ENCODE measurements around the gene RBM19.

The RBM19 gene

DNA sequence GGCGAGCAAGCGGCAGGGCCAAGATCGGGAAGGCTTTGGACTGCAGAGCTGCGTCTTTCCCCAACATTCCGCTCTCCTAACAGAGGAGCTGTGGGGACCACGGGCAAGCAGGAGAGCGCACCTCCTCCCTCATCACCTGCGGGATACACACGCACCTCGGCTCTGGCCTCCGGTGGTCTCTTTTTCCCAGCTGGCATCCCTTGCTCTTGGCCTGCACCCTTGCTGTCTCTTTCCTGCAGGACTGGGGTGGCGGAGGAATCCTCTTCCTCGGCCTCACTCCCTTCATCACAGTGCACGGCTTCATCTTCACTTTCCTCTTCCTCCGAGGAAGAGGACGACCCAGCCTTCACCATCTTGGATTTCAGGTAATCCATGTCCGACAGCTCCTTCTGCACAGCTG is 8.5 kb downstream of the RBM19 start:
- H3K4me3 ChIP-seq (ENCODE audit: low read depth, low read length, poor library complexity, severe bottlenecking) = no peak overlapping the region
- TF ChIP-seq EZH2 (IDR thresholded peaks at IDR 0.05; ENCODE audit: borderline replicate concordance, low read length) = no peak
- peaks cover 65% of the 10 kb centered on the region for H3K36me3 ChIP-seq (ENCODE audit: insufficient read depth, low read length)
- H3K27me3 ChIP-seq (ENCODE audit: insufficient read depth, low read length) = no peaks in the 10 kb centered on the region
- H3K9me3 ChIP-seq (ENCODE audit: low read length) = no peaks in the 10 kb centered on the region
- no peaks in the 10 kb centered on the region for H3K4me1 ChIP-seq (ENCODE audit: insufficient read depth, low read length, severe bottlenecking)
- H3F3A ChIP-seq (ENCODE audit: insufficient read depth, low read length) = no peaks in the 10 kb centered on the region
- no peaks in the 10 kb centered on the region for H4K20me1 ChIP-seq (ENCODE audit: insufficient read depth, low read length)
- H3K79me2 ChIP-seq (ENCODE audit: insufficient read depth, low read length) = no peaks in the 10 kb centered on the region
- H2AFZ ChIP-seq (ENCODE audit: low read length) = no peak overlapping the region
- H3K4me2 ChIP-seq (ENCODE audit: low read length) = no peak overlapping the region
- no peaks in the 10 kb centered on the region for H3K9me2 ChIP-seq (ENCODE audit: low read depth, low read length)
- no peak overlapping the region for H3K27ac ChIP-seq (ENCODE audit: low read depth, low read length, poor library complexity, severe bottlenecking)
- no peak overlapping the region for H3K9ac ChIP-seq (ENCODE audit: low read length)

DNA sequence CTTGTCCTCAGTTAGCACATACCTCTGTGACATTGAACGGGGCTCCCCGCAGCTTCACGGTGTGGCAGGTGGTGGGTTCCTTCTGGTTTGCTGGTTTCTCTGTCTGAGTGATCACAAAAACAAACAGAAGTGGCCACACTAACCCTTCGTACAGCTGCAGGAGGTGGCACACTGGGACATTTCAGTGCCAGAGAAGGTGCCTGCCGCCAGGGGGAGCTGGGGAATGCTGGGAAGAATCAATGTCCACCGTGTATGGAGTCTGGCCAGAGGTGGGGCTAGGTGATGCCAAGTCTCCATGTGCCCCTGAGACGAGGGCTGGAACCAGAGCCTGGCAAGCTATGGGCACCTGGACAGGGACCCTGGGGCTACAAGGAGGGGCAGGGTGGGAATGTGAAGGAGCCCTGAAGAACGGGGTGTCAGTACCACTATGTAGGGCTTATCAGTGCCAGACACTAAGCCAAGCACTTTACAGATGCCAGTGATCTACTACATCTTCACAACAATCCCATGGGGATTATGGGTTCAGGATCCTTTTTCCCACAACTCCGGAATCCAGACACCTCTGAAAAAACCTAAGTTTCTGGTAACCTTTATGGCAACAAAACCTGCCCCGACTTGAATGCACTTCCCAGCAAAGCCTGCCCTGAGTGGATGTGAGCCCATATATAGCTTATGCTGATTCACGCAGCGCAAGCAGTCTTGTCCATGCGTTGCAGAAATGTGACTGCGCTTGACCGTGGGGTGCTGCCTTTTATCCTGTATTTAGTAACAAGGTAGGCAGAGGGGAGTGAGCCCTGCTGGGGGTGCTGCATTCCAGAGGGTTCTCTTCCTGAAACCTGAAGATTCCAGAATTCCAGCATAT is 10.8 kb downstream of the RBM19 start:
- H3K36me3 ChIP-seq (ENCODE audit: insufficient read depth, low read length) = peaks cover 52% of the 10 kb centered on the region
- H3F3A ChIP-seq (ENCODE audit: insufficient read depth, low read length) = no peaks in the 10 kb centered on the region
- no peak overlapping the region for H3K4me2 ChIP-seq (ENCODE audit: low read length)
- no peak overlapping the region for H3K27ac ChIP-seq (ENCODE audit: low read depth, low read length, poor library complexity, severe bottlenecking)
- H3K4me3 ChIP-seq (ENCODE audit: low read depth, low read length, poor library complexity, severe bottlenecking) = no peak overlapping the region
- no peak overlapping the region for H2AFZ ChIP-seq (ENCODE audit: low read length)
- no peaks in the 10 kb centered on the region for H3K27me3 ChIP-seq (ENCODE audit: insufficient read depth, low read length)
- TF ChIP-seq EZH2 (IDR thresholded peaks at IDR 0.05; ENCODE audit: borderline replicate concordance, low read length) = no peak
- TF ChIP-seq, protein P1, sequence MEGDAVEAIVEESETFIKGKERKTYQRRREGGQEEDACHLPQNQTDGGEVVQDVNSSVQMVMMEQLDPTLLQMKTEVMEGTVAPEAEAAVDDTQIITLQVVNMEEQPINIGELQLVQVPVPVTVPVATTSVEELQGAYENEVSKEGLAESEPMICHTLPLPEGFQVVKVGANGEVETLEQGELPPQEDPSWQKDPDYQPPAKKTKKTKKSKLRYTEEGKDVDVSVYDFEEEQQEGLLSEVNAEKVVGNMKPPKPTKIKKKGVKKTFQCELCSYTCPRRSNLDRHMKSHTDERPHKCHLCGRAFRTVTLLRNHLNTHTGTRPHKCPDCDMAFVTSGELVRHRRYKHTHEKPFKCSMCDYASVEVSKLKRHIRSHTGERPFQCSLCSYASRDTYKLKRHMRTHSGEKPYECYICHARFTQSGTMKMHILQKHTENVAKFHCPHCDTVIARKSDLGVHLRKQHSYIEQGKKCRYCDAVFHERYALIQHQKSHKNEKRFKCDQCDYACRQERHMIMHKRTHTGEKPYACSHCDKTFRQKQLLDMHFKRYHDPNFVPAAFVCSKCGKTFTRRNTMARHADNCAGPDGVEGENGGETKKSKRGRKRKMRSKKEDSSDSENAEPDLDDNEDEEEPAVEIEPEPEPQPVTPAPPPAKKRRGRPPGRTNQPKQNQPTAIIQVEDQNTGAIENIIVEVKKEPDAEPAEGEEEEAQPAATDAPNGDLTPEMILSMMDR (IDR thresholded peaks at IDR 0.05; ENCODE audit: low read length) = peak; percentile 59
- no peaks in the 10 kb centered on the region for H3K4me1 ChIP-seq (ENCODE audit: insufficient read depth, low read length, severe bottlenecking)
- no peaks in the 10 kb centered on the region for H3K9me3 ChIP-seq (ENCODE audit: low read length)
- no peak overlapping the region for H3K9ac ChIP-seq (ENCODE audit: low read length)
- no peaks in the 10 kb centered on the region for H3K9me2 ChIP-seq (ENCODE audit: low read depth, low read length)
- no peaks in the 10 kb centered on the region for H3K79me2 ChIP-seq (ENCODE audit: insufficient read depth, low read length)
- no peaks in the 10 kb centered on the region for H4K20me1 ChIP-seq (ENCODE audit: insufficient read depth, low read length)

DNA sequence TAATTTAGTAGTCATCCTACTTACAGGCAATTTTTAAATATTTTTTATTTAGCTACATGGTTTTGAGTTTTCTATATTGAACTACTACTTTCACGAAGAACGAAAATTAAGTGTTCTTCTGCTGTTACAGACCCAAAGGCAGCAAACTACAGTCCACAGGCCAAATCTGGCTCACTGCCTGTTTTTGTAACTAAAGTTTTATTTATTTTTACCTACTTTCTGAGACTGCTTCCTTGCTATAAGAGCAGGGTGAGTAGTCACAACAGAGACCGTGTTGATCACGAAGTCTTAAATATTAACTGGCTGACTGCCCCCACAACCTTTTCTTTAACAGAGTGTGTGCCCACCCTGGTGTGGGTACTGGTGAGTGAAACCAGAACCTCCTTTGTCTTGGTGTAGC is 11.6 kb downstream of the RBM19 start:
- Histone ChIP-seq H3K9ac (ENCODE audit: low read length) (no peak overlapping the region), H3K4me1 (ENCODE audit: insufficient read depth, low read length, severe bottlenecking) (no peaks in the 10 kb centered on the region), H3K27me3 (ENCODE audit: insufficient read depth, low read length) (no peaks in the 10 kb centered on the region), H3F3A (ENCODE audit: insufficient read depth, low read length) (no peaks in the 10 kb centered on the region), H3K4me2 (ENCODE audit: low read length) (no peak overlapping the region), H3K36me3 (ENCODE audit: insufficient read depth, low read length) (peaks cover 48% of the 10 kb centered on the region), H3K27ac (ENCODE audit: low read depth, low read length, poor library complexity, severe bottlenecking) (no peak overlapping the region), H3K79me2 (ENCODE audit: insufficient read depth, low read length) (no peaks in the 10 kb centered on the region), H4K20me1 (ENCODE audit: insufficient read depth, low read length) (no peaks in the 10 kb centered on the region), H3K9me2 (ENCODE audit: low read depth, low read length) (no peaks in the 10 kb centered on the region), H3K9me3 (ENCODE audit: low read length) (no peaks in the 10 kb centered on the region), H2AFZ (ENCODE audit: low read length) (no peak overlapping the region), H3K4me3 (ENCODE audit: low read depth, low read length, poor library complexity, severe bottlenecking) (no peak overlapping the region)
- TF ChIP-seq, protein P1 (IDR thresholded peaks at IDR 0.05; ENCODE audit: low read length) = no peak
- TF ChIP-seq EZH2 (IDR thresholded peaks at IDR 0.05; ENCODE audit: borderline replicate concordance, low read length) = no peak

DNA sequence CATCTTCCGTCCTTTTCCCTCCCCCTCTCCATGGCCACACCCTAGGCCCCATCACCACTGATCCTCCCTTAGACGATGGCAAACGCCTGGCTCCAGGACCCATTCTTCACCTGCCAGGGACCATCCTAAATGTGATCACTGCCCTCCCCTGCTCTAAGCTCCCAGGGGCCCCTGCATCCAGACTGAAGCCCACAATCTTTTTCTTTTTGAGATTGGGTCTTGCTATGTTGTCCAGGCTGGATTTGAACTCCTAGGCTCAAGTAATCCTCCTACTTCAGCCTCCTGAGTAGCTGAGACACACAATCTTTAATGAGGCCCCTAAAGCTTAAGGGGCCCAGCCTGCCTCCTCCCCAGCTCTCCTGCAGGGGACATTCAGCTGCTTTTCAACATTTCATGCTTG is 15.3 kb downstream of the RBM19 start:
- H2AFZ ChIP-seq (ENCODE audit: low read length) = no peak overlapping the region
- no peaks in the 10 kb centered on the region for H3K9me3 ChIP-seq (ENCODE audit: low read length)
- H3K4me1 ChIP-seq (ENCODE audit: insufficient read depth, low read length, severe bottlenecking) = no peaks in the 10 kb centered on the region
- H3K9ac ChIP-seq (ENCODE audit: low read length) = no peak overlapping the region
- no peak overlapping the region for H3K4me2 ChIP-seq (ENCODE audit: low read length)
- no peak for TF ChIP-seq EZH2 (IDR thresholded peaks at IDR 0.05; ENCODE audit: borderline replicate concordance, low read length)
- TF ChIP-seq, protein P1 (IDR thresholded peaks at IDR 0.05; ENCODE audit: low read length) = no peak
- no peaks in the 10 kb centered on the region for H4K20me1 ChIP-seq (ENCODE audit: insufficient read depth, low read length)
- no peak overlapping the region for H3K27ac ChIP-seq (ENCODE audit: low read depth, low read length, poor library complexity, severe bottlenecking)
- H3K79me2 ChIP-seq (ENCODE audit: insufficient read depth, low read length) = no peaks in the 10 kb centered on the region
- peaks cover 64% of the 10 kb centered on the region for H3K36me3 ChIP-seq (ENCODE audit: insufficient read depth, low read length)
- no peaks in the 10 kb centered on the region for H3K9me2 ChIP-seq (ENCODE audit: low read depth, low read length)
- H3F3A ChIP-seq (ENCODE audit: insufficient read depth, low read length) = no peaks in the 10 kb centered on the region
- H3K4me3 ChIP-seq (ENCODE audit: low read depth, low read length, poor library complexity, severe bottlenecking) = no peak overlapping the region
- no peaks in the 10 kb centered on the region for H3K27me3 ChIP-seq (ENCODE audit: insufficient read depth, low read length)
